Neural progenitor cell (in vitro differentiated cells): ENCODE data around the gene DSTN. TPM values are rescaled to one million over a fixed set of nuclear protein-coding genes. Genes with fewer than 3 reads are reported as not detected.

Source experiments
- DNase-seq: peaks from one replicate; pipeline ENCODE4 v3.0.0-alpha.2; 2016; ENCODE audit warnings: low spot score
- H2AFZ ChIP-seq: fragments of 200-600 bp; sonication (generic); replicated peaks from 2 replicates; pipeline ENCODE4 v1.6.1; 2016; ENCODE audit warnings: antibody characterized with exemption
- H3F3A ChIP-seq: fragments of 200-600 bp; sonication (generic); 2 replicates; pipeline ENCODE4 v1.6.1; 2016; ENCODE audit warnings: antibody characterized with exemption, low read depth
- H3K27ac ChIP-seq: fragments of 200-600 bp; sonication (generic); 2 replicates; pipeline ENCODE4 v1.5.1; 2016; ENCODE audit warnings: mild to moderate bottlenecking
- H3K27me3 ChIP-seq: fragments of 200-600 bp; sonication (generic); 2 replicates; pipeline ENCODE4 v1.6.1; 2016; ENCODE audit warnings: mild to moderate bottlenecking, moderate library complexity
- H3K36me3 ChIP-seq: fragments of 200-600 bp; sonication (generic); 2 replicates; pipeline ENCODE4 v1.5.1; 2016
- H3K4me1 ChIP-seq: fragments of 200-600 bp; sonication (generic); 2 replicates; pipeline ENCODE4 v1.6.1; 2016; ENCODE audit warnings: mixed run types
- H3K4me2 ChIP-seq: fragments of 200-600 bp; sonication (generic); 2 replicates; pipeline ENCODE4 v1.6.1; 2016
- H3K4me3 ChIP-seq: fragments of 200-600 bp; sonication (generic); 2 replicates; pipeline ENCODE4 v1.5.1; 2016
- H3K79me2 ChIP-seq: fragments of 200-600 bp; sonication (generic); 2 replicates; pipeline ENCODE4 v1.6.1; 2016; ENCODE audit warnings: low read depth
- H3K9ac ChIP-seq: fragments of 200-600 bp; sonication (generic); 2 replicates; pipeline ENCODE4 v1.6.1; 2016
- H3K9me3 ChIP-seq: fragments of 200-600 bp; sonication (generic); 2 replicates; pipeline ENCODE4 v1.5.1; 2016; ENCODE audit warnings: low read depth
- H4K20me1 ChIP-seq: fragments of 200-600 bp; sonication (generic); 2 replicates; pipeline ENCODE4 v1.6.1; 2016; ENCODE audit warnings: low read depth
- H3K27ac Mint-ChIP-seq: 3 replicates; pipeline ENCODE4 v1.8.0; 2021; ENCODE audit warnings: mixed read lengths
- H3K27me3 Mint-ChIP-seq: 2 replicates; pipeline ENCODE4 v1.8.0; 2022; ENCODE audit warnings: low read depth, mild to moderate bottlenecking, inconsistent platforms, moderate library complexity, mixed read lengths; ENCODE audit not compliant: insufficient read depth
- H3K36me3 Mint-ChIP-seq: 3 replicates; pipeline ENCODE4 v1.8.0; 2021; ENCODE audit warnings: mixed read lengths
- H3K4me1 Mint-ChIP-seq: 3 replicates; pipeline ENCODE4 v1.8.0; 2021; ENCODE audit warnings: mixed read lengths
- H3K4me3 Mint-ChIP-seq: 3 replicates; pipeline ENCODE4 v1.8.0; 2021; ENCODE audit warnings: mild to moderate bottlenecking, moderate library complexity, mixed read lengths
- H3K9me3 Mint-ChIP-seq: 3 replicates; pipeline ENCODE4 v1.8.0; 2020; ENCODE audit warnings: mixed read lengths
- CTCF ChIP-seq: fragments of 200-600 bp; sonication (generic); IDR thresholded peaks from 2 replicates; pipeline ENCODE4 v1.5.1; 2017; ENCODE audit warnings: antibody characterized with exemption, mild to moderate bottlenecking
- EZH2 ChIP-seq: fragments of 200-600 bp; sonication (generic); IDR thresholded peaks from 2 replicates; pipeline ENCODE4 v1.6.1; 2017; ENCODE audit warnings: antibody characterized with exemption, mild to moderate bottlenecking, moderate library complexity
- EZH2phosphoT487 ChIP-seq: fragments of 200-600 bp; sonication (generic); IDR thresholded peaks from 2 replicates; pipeline ENCODE4 v1.6.1; 2017; ENCODE audit warnings: antibody characterized with exemption
- total RNA-seq: library from RNA; depleted of rRNA; stranded (reverse); fragments of >200 nt; gene quantifications from 2 replicates; pipeline ENCODE4 v1.2.3, GENCODE V29; 2015; ENCODE audit warnings: low replicate concordance

The DSTN gene
- total RNA-seq, 1 donor from 2014 or later, result 158 TPM

- H3K27ac Mint-ChIP-seq, result no peak overlapping the region
- H3K4me3 Mint-ChIP-seq, result no peak overlapping the region
- peaks cover 10% of the 10 kb centered on the region for H3K4me1 Mint-ChIP-seq
- no peak overlapping the region for H3K4me3 ChIP-seq
- no peaks in the 10 kb centered on the region for H3K9me3 Mint-ChIP-seq
- peaks cover 2% of the 10 kb centered on the region for H3K36me3 Mint-ChIP-seq
- no peaks in the 10 kb centered on the region for H3K4me1 ChIP-seq
- no peak overlapping the region for H3K27ac ChIP-seq
- no peak overlapping the region for H2AFZ ChIP-seq
- no peaks in the 10 kb centered on the region for H3K9me3 ChIP-seq
- no peak overlapping the region for H3K4me2 ChIP-seq
- TF ChIP-seq EZH2, result no peak
- H3F3A ChIP-seq, result no peaks in the 10 kb centered on the region
- H3K79me2 ChIP-seq, result no peaks in the 10 kb centered on the region
- no peak for DNase-seq
- H3K27me3 Mint-ChIP-seq, result peaks cover 7% of the 10 kb centered on the region
- peaks cover 42% of the 10 kb centered on the region for H4K20me1 ChIP-seq
- no peaks in the 10 kb centered on the region for H3K27me3 ChIP-seq
- H3K36me3 ChIP-seq, result no peaks in the 10 kb centered on the region
- H3K9ac ChIP-seq, result no peak overlapping the region
Measured at GRCh38 chr20:17615645-17616479, 46.0 kb downstream of the DSTN start.

GRCh38 chr20:17616480-17617211, 46.8 kb downstream of the DSTN start:
- Histone ChIP-seq H3K4me1 (no peaks in the 10 kb centered on the region), H3K4me3 (no peak overlapping the region), H3K9ac (no peak overlapping the region), H3K9me3 (no peaks in the 10 kb centered on the region), H3F3A (no peaks in the 10 kb centered on the region), H2AFZ (no peak overlapping the region), H3K27me3 (no peaks in the 10 kb centered on the region), H3K79me2 (no peaks in the 10 kb centered on the region), H4K20me1 (peaks cover 35% of the 10 kb centered on the region), H3K4me2 (no peak overlapping the region), H3K27ac (no peak overlapping the region), H3K36me3 (no peaks in the 10 kb centered on the region)
- Mint-ChIP-seq H3K36me3 (peaks cover 2% of the 10 kb centered on the region), H3K27me3 (peaks cover 7% of the 10 kb centered on the region), H3K4me3 (no peak overlapping the region), H3K27ac (no peak overlapping the region), H3K9me3 (no peaks in the 10 kb centered on the region), H3K4me1 (peaks cover 10% of the 10 kb centered on the region)
- DNase-seq, result no peak
- TF ChIP-seq EZH2phosphoT487, result no peak
- TF ChIP-seq EZH2, result no peak
- TF ChIP-seq CTCF, result no peak

GRCh38 chr20:17617212-17617867, 47.5 kb downstream of the DSTN start:
- no peaks in the 10 kb centered on the region for H3K79me2 ChIP-seq
- H3K27me3 ChIP-seq, result no peaks in the 10 kb centered on the region
- peak; percentile 75 for DNase-seq
- Mint-ChIP-seq H3K9me3 (no peaks in the 10 kb centered on the region), H3K36me3 (peaks cover 2% of the 10 kb centered on the region), H3K27me3 (peaks cover 9% of the 10 kb centered on the region), H3K4me1 (peaks cover 8% of the 10 kb centered on the region), H3K27ac (no peak overlapping the region), H3K4me3 (no peak overlapping the region)
- H3K4me3 ChIP-seq, result no peak overlapping the region
- no peak overlapping the region for H3K9ac ChIP-seq
- no peak overlapping the region for H2AFZ ChIP-seq
- peaks cover 31% of the 10 kb centered on the region for H4K20me1 ChIP-seq
- no peaks in the 10 kb centered on the region for H3K9me3 ChIP-seq
- H3K4me2 ChIP-seq, result no peak overlapping the region
- no peaks in the 10 kb centered on the region for H3K4me1 ChIP-seq
- TF ChIP-seq CTCF (peak; percentile 85), EZH2 (no peak)
- H3K27ac ChIP-seq, result no peak overlapping the region
- no peaks in the 10 kb centered on the region for H3K36me3 ChIP-seq
- H3F3A ChIP-seq, result no peaks in the 10 kb centered on the region
